HL-60 (cell line): ENCODE data around the gene SBSN.

Source experiments
- POLR2AphosphoS5 ChIP-seq: IDR thresholded peaks from 2 replicates; pipeline ENCODE4 v1.6.1; 2012; ENCODE audit warnings: low read depth
- TF ChIP-seq, protein P1 (sequence below): IDR thresholded peaks from one replicate; pipeline ENCODE4 v1.5.1; 2011; ENCODE audit warnings: low read length, control low read depth, inconsistent platforms; ENCODE audit not compliant: insufficient read depth
- TF ChIP-seq, protein P2 (sequence below): IDR thresholded peaks from 2 replicates; pipeline ENCODE4 v1.6.1; 2012; ENCODE audit warnings: low read depth; ENCODE audit not compliant: insufficient replicate concordance

DNA sequence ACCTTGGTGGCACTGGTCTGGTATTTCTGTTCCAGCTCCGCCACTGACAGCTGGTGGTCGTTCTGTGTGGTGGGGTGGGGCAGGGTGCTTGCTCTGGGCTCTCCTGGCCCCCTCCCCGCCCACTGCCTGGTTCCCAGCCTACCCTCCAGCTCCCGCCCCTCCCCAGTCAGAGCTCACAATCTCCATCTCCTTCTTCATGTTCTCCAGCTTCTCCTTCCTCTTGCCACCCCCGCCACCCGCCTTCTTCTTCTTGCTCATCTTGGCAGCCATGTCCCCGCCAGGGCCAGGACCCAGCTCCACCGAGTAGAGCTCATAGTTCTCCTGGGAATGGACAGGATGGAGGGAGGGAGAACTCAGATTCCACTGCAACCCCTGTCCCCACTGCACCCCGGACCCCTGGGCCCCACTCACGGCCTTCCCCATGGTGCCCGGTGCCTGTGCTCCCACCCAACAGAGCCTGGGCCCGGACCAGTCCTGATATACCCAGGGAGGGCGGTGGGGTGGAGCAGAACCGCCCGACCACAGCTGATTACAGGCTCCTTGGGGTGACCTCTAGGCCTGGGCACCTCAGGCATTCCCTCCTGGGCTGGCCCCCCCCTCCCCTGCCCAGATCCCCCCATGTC lies 35.2 kb upstream of the SBSN start, which contains the start of gene ATP4A:
- TF ChIP-seq, protein P1, sequence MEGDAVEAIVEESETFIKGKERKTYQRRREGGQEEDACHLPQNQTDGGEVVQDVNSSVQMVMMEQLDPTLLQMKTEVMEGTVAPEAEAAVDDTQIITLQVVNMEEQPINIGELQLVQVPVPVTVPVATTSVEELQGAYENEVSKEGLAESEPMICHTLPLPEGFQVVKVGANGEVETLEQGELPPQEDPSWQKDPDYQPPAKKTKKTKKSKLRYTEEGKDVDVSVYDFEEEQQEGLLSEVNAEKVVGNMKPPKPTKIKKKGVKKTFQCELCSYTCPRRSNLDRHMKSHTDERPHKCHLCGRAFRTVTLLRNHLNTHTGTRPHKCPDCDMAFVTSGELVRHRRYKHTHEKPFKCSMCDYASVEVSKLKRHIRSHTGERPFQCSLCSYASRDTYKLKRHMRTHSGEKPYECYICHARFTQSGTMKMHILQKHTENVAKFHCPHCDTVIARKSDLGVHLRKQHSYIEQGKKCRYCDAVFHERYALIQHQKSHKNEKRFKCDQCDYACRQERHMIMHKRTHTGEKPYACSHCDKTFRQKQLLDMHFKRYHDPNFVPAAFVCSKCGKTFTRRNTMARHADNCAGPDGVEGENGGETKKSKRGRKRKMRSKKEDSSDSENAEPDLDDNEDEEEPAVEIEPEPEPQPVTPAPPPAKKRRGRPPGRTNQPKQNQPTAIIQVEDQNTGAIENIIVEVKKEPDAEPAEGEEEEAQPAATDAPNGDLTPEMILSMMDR, result no peak
- no peak for TF ChIP-seq POLR2AphosphoS5
- TF ChIP-seq, protein P2, sequence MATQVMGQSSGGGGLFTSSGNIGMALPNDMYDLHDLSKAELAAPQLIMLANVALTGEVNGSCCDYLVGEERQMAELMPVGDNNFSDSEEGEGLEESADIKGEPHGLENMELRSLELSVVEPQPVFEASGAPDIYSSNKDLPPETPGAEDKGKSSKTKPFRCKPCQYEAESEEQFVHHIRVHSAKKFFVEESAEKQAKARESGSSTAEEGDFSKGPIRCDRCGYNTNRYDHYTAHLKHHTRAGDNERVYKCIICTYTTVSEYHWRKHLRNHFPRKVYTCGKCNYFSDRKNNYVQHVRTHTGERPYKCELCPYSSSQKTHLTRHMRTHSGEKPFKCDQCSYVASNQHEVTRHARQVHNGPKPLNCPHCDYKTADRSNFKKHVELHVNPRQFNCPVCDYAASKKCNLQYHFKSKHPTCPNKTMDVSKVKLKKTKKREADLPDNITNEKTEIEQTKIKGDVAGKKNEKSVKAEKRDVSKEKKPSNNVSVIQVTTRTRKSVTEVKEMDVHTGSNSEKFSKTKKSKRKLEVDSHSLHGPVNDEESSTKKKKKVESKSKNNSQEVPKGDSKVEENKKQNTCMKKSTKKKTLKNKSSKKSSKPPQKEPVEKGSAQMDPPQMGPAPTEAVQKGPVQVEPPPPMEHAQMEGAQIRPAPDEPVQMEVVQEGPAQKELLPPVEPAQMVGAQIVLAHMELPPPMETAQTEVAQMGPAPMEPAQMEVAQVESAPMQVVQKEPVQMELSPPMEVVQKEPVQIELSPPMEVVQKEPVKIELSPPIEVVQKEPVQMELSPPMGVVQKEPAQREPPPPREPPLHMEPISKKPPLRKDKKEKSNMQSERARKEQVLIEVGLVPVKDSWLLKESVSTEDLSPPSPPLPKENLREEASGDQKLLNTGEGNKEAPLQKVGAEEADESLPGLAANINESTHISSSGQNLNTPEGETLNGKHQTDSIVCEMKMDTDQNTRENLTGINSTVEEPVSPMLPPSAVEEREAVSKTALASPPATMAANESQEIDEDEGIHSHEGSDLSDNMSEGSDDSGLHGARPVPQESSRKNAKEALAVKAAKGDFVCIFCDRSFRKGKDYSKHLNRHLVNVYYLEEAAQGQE, result no peak
